SKM-1 treated with dmso at 0.1 percent for 144 hours (cell line): Measurements from ENCODE around the gene GJB1.
A peak's percentile ranks its signal among the peaks of the same experiment; 100 is the strongest.
"Not testable (repeated sequence)": the region's sequence is repeated elsewhere in the genome, so short reads cannot be mapped to it uniquely, and the experiment has no call there.

Experiments used
- DNase-seq: peaks from one replicate; lab custom pipeline; 2025; ENCODE audit not compliant: unreplicated experiment; lab: John Stamatoyannopoulos, UW

The GJB1 gene

GRCh38 chrX:71254092-71254963 is 31.3 kb downstream of the GJB1 start, which contains the start of gene ZMYM3:
Gene ZMYM3 (minus strand): TSS chrX:71254140. CDS start chrX:71253255, 885 bp downstream.
- DNase-seq = peak; percentile 54

DNA sequence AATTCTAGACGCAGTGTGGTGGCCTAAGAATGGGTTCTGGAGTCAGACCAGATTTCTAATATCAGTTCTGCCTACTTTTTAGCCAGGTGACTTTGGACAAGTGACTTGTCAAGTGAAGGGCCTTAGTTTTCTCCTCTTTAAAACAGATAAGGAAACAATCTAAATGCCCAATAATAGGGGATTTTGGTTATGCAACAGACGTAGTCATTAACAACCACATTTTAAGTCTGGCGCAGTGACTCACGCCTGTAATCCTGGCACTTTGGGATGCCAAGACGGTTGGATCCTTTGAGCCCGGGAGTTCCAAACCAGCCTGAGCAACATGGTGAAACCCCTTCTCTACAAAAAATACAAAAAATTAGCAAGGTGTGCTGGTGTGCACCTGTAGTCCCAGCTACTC is 33.0 kb downstream of the GJB1 start:
- DNase-seq = no peak

- DNase-seq = no peak
Observed at GRCh38 chrX:71256856-71257255, 33.8 kb downstream of the GJB1 start.

DNA sequence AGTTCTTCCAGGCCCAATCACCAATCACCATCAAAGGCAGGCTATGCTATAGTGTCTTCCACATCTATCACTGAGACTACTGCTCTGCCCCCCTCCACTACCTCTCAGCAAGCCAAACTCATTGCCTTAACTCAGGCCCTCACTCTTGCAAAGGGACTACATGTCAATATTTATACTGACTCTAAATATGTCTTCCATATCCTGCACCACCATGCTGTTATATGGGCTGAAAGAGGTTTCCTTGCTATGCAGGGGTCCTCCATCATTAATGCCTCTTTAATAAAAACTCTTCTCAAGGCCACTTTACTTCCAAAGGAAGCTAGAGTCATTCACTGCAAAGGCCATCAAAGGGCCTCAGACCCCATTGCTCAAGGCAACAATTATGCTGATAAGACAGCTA is 45.6 kb downstream of the GJB1 start:
- not testable (repeated sequence) for DNase-seq

DNA sequence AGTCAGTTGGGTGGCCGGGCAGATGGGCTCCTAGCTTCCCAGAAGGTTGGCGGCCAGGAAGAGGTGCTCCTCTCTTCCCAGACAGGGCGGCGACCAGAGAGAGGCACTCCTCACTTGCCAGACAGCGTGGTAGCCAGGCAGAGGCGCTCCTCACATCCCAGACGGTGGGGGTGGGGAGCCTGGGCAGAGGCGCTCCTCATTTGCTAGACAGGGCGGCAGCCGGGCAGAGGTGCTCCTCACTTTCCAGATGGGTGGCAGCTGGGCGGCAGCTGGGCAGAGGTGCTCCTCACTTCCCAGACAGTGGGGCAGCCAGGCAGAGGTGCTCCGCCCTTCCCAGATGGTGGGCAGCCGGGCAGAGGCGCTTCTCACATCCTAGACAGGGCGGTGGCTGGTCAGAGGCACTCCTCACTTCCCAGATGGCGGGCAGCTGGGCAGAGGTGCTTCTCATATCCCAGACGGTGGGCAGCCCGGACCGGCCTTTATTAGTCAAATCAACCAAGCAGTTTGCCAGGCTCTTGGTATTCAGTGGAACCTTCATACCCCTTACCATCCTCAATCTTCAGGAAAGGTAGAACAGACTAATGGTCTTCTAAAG is 46.9 kb downstream of the GJB1 start:
- no peak for DNase-seq

DNA sequence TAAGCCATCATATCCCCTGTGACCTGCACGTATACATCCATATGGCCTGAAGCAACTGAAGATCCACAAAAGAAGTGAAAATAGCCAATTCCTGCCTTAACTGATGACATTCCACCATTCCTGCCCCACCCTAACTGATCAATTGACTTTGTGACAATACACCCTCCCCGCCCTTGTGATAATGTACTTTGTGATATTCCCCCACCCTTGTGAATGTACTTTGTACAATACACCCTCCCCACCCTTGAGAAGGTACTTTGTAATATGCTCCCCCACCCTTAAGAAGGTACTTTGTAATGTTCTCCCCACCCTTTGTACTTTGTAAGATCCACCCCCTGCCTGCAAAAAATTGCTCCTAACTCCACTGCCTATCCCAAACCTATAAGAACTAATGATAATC is 49.3 kb downstream of the GJB1 start:
- DNase-seq = not testable (repeated sequence)
